ENCODE results near the gene VCPKMT.

The VCPKMT gene

GRCh38 chr14:50116181-50116956, at the start of gene VCPKMT:
VCPKMT (minus strand) TSS chr14:50116572; CDS start chr14:50116552, 20 bp downstream.
- DNase-seq = peak; percentile 94

- DNase-seq = no peak
Measured at GRCh38 chr14:50156111-50156510, 39.7 kb upstream of the VCPKMT start.

GRCh38 chr14:50148799-50149198, 32.4 kb upstream of the VCPKMT start:
- DNase-seq = no peak

- DNase-seq = no peak
Measured at GRCh38 chr14:50139192-50139591, 22.8 kb upstream of the VCPKMT start.

- DNase-seq = no peak
Measured at GRCh38 chr14:50127802-50128201, 11.4 kb upstream of the VCPKMT start.

GRCh38 chr14:50123062-50123461, 6.7 kb upstream of the VCPKMT start:
- DNase-seq = no peak

GRCh38 chr14:50122291-50122690, 5.9 kb upstream of the VCPKMT start:
- DNase-seq = no peak

GRCh38 chr14:50121486-50121885, 5.1 kb upstream of the VCPKMT start:
- no peak for DNase-seq

GRCh38 chr14:50117456-50117855, 1.1 kb upstream of the VCPKMT start:
- no peak for DNase-seq

GRCh38 chr14:50116966-50117365, 594 bp upstream of the VCPKMT start:
- peak; percentile 41 for DNase-seq

- no peak for DNase-seq
Measured at GRCh38 chr14:50113381-50114035, 2.9 kb downstream of the VCPKMT start.

- DNase-seq = no peak
Measured at GRCh38 chr14:50110323-50111037, 5.9 kb downstream of the VCPKMT start.

- DNase-seq = no peak
Measured at GRCh38 chr14:50109342-50109741, 7.0 kb downstream of the VCPKMT start.

- DNase-seq = no peak
Measured at GRCh38 chr14:50107850-50108249, 8.5 kb downstream of the VCPKMT start.

- DNase-seq = no peak
Measured at GRCh38 chr14:50106178-50106577, 10.2 kb downstream of the VCPKMT start.

GRCh38 chr14:50103558-50103957, 12.8 kb downstream of the VCPKMT start:
- no peak for DNase-seq

GRCh38 chr14:50101417-50101816, 15.0 kb downstream of the VCPKMT start:
- DNase-seq = no peak

- DNase-seq = no peak
Measured at GRCh38 chr14:50100805-50101204, 15.6 kb downstream of the VCPKMT start.

- no peak for DNase-seq
Measured at GRCh38 chr14:50099335-50099734, 17.0 kb downstream of the VCPKMT start.

- no peak for DNase-seq
Measured at GRCh38 chr14:50095895-50096294, 20.5 kb downstream of the VCPKMT start.

GRCh38 chr14:50094056-50094755, 22.2 kb downstream of the VCPKMT start:
- no peak for DNase-seq

GRCh38 chr14:50093496-50093895, 22.9 kb downstream of the VCPKMT start:
- no peak for DNase-seq

GRCh38 chr14:50092006-50092555, 24.3 kb downstream of the VCPKMT start:
- DNase-seq = no peak

Measured in midbrain (tissue), 1 donor.